ENCODE results near the gene NEGR1. TPM values are rescaled to one million over a fixed set of nuclear protein-coding genes. Genes with fewer than 3 reads are reported as not detected.

The NEGR1 gene
- polyA plus RNA-seq, 1 donor from 2014 or later = 47.4 TPM

DNA sequence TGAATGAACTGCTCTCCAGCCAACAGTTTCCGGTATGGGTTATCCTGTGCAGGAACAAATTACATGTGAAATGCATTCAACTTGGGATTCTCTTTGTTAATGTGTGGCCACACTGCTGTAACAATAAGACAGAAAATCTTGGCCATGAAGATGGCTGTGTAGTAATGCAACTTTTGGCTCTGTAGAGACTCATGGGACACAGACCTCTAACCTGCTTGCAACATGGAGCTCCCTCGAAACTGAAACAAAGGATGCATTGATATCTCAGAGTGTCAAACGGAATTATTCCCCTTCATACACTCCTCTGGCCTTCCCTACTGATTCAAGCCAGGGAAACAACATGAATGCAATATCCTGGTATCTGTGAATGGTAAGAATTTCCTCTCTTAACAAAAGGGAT, 642.2 kb downstream of the NEGR1 start:
- no peak overlapping the region for H3K27ac ChIP-seq (ENCODE audit: low read length)
- TF ChIP-seq CTCF (IDR thresholded peaks at IDR 0.05; ENCODE audit: poor library complexity, severe bottlenecking) (no peak), POLR2AphosphoS5 (IDR thresholded peaks at IDR 0.05) (no peak), EZH2 (IDR thresholded peaks at IDR 0.05; ENCODE audit: borderline replicate concordance, insufficient read depth, low read length, poor library complexity, severe bottlenecking) (no peak), MXI1 (conservative IDR thresholded peaks at IDR 0.05; ENCODE audit: poor library complexity, severe bottlenecking) (no peak), RAD21 (conservative IDR thresholded peaks at IDR 0.05) (no peak), SMC3 (conservative IDR thresholded peaks at IDR 0.05; ENCODE audit: poor library complexity) (no peak), EP300 (conservative IDR thresholded peaks at IDR 0.05; ENCODE audit: poor library complexity, severe bottlenecking) (no peak), REST (IDR thresholded peaks at IDR 0.05; ENCODE audit: borderline replicate concordance) (no peak)
- no peak overlapping the region for H3K4me2 ChIP-seq (ENCODE audit: low read length)
- no peaks in the 10 kb centered on the region for H3K9me2 ChIP-seq (ENCODE audit: insufficient read depth, low read length)
- H3K9me3 ChIP-seq (ENCODE audit: low read length) = no peaks in the 10 kb centered on the region
- no peaks in the 10 kb centered on the region for H4K20me1 ChIP-seq (ENCODE audit: insufficient read depth)
- no peaks in the 10 kb centered on the region for H3K27me3 ChIP-seq (ENCODE audit: insufficient read depth, low read depth, low read length)
- H3K9ac ChIP-seq (ENCODE audit: low read length) = no peak overlapping the region
- no peak overlapping the region for H2AFZ ChIP-seq (ENCODE audit: low read depth, low read length)
- no peaks in the 10 kb centered on the region for H3K79me2 ChIP-seq (replicated peaks; ENCODE audit: insufficient read depth, low read length)
- no peaks in the 10 kb centered on the region for H3F3A ChIP-seq (ENCODE audit: insufficient read depth, low read length, poor library complexity, severe bottlenecking)
- no peaks in the 10 kb centered on the region for H3K36me3 ChIP-seq (ENCODE audit: insufficient read depth, low read length)
- no peak overlapping the region for H3K4me3 ChIP-seq (ENCODE audit: low read length)

- no peak overlapping the region for H3K9ac ChIP-seq (ENCODE audit: low read length)
- no peak overlapping the region for H3K4me3 ChIP-seq (ENCODE audit: low read length)
- H3K9me3 ChIP-seq (ENCODE audit: low read length) = no peaks in the 10 kb centered on the region
- TF ChIP-seq RAD21 (conservative IDR thresholded peaks at IDR 0.05) (no peak), EP300 (conservative IDR thresholded peaks at IDR 0.05; ENCODE audit: poor library complexity, severe bottlenecking) (no peak), MXI1 (conservative IDR thresholded peaks at IDR 0.05; ENCODE audit: poor library complexity, severe bottlenecking) (no peak), EZH2 (IDR thresholded peaks at IDR 0.05; ENCODE audit: borderline replicate concordance, insufficient read depth, low read length, poor library complexity, severe bottlenecking) (no peak), SMC3 (conservative IDR thresholded peaks at IDR 0.05; ENCODE audit: poor library complexity) (no peak), POLR2AphosphoS5 (IDR thresholded peaks at IDR 0.05) (no peak), CTCF (IDR thresholded peaks at IDR 0.05; ENCODE audit: poor library complexity, severe bottlenecking) (no peak), TAF1 (IDR thresholded peaks at IDR 0.05; ENCODE audit: low read depth) (no peak), REST (IDR thresholded peaks at IDR 0.05; ENCODE audit: borderline replicate concordance) (no peak)
- no peaks in the 10 kb centered on the region for H3F3A ChIP-seq (ENCODE audit: insufficient read depth, low read length, poor library complexity, severe bottlenecking)
- no peak overlapping the region for H2AFZ ChIP-seq (ENCODE audit: low read depth, low read length)
- H3K9me2 ChIP-seq (ENCODE audit: insufficient read depth, low read length) = no peaks in the 10 kb centered on the region
- no peaks in the 10 kb centered on the region for H4K20me1 ChIP-seq (ENCODE audit: insufficient read depth)
- H3K36me3 ChIP-seq (ENCODE audit: insufficient read depth, low read length) = no peaks in the 10 kb centered on the region
- H3K27me3 ChIP-seq (ENCODE audit: insufficient read depth, low read depth, low read length) = no peaks in the 10 kb centered on the region
- H3K4me2 ChIP-seq (ENCODE audit: low read length) = no peak overlapping the region
- no peaks in the 10 kb centered on the region for H3K79me2 ChIP-seq (replicated peaks; ENCODE audit: insufficient read depth, low read length)
- no peak overlapping the region for H3K27ac ChIP-seq (ENCODE audit: low read length)
Observed at GRCh38 chr1:71638081-71638766, 644.1 kb downstream of the NEGR1 start.
